HepG2 (cell line): ENCODE measurements around the gene ANKLE1. TPM values are rescaled to one million over a fixed set of nuclear protein-coding genes. Genes with fewer than 3 reads are reported as not detected.

ENCODE experiments used
- ATAC-seq: fragments of 200-7000 bp; cut with Tn5 transposase; 3 replicates; pipeline ENCODE4 v1.9.1; 2020; ENCODE audit warnings: mild to moderate bottlenecking, moderate library complexity
- BruUV-seq: library from RNA; stranded (reverse); fragments of 400-500 nt; replicated peaks from 2 replicates; lab custom pipeline; 2021; lab: Mats Ljungman, UMichigan
- CTCF ChIA-PET: fragments of 300-600 bp; formaldehyde crosslinking; extraction: SDS; loops from one replicate; lab custom pipeline; 2021; ENCODE audit warnings: low total read pairs, inconsistent platforms, low intra/inter-chr PET ratio; lab: Yijun Ruan, JAX
- POLR2A ChIA-PET: fragments of 350-600 bp; sonication (Branson Sonifier 250); formaldehyde crosslinking; loops from one replicate; lab custom pipeline; 2020; ENCODE audit warnings: antibody characterized with exemption, inconsistent platforms; lab: Yijun Ruan, JAX
- DNase-seq: peaks from one replicate; pipeline ENCODE4 v3.0.0-alpha.2; 2015; ENCODE audit warnings: low spot score
- FAIRE-seq: peaks from 3 replicates; lab custom pipeline; 2011; peaks lifted over from hg19 to GRCh38; lab: Jason Lieb, UNC
- H2AFZ ChIP-seq: one replicate; pipeline ENCODE4 v1.6.1; 2011; ENCODE audit warnings: low read length, inconsistent platforms
- H3K27ac ChIP-seq: fragments of 300-600 bp; 3 replicates; pipeline ENCODE4 v1.8.0; 2011; ENCODE audit warnings: mixed run types, mild to moderate bottlenecking, mixed read lengths, low read length, inconsistent platforms; ENCODE audit not compliant: insufficient read depth; ENCODE audit errors: extremely low read length
- H3K27me3 ChIP-seq, 2 experiments: fragments of 200-600 bp in 1 of 2; 2 replicates in 1 of 2; 3 replicates in 1 of 2; pipeline versions ENCODE4 v1.6.0 to v1.8.0; 2011; ENCODE audit warnings: low read length in 2 of 2, mild to moderate bottlenecking in 2 of 2, moderate library complexity in 2 of 2, inconsistent platforms in 1 of 2; ENCODE audit not compliant: insufficient read depth in 2 of 2, control insufficient read depth in 1 of 2
- H3K36me3 ChIP-seq, 2 experiments: fragments of 200-600 bp in 1 of 2; replicated peaks in 1 of 2; 2 replicates in 1 of 2; 3 replicates in 1 of 2; pipeline versions ENCODE4 v1.5.1 to v1.8.0; 2011; ENCODE audit warnings: low read length in 2 of 2, inconsistent platforms in 1 of 2; ENCODE audit not compliant: insufficient read depth in 2 of 2, control insufficient read depth in 1 of 2
- H3K4me1 ChIP-seq: 2 replicates; pipeline ENCODE4 v1.5.1; 2012; ENCODE audit warnings: low read length, inconsistent platforms; ENCODE audit not compliant: insufficient read depth
- H3K4me2 ChIP-seq: 2 replicates; pipeline ENCODE4 v1.6.0; 2011; ENCODE audit warnings: low read depth, low read length, inconsistent platforms
- H3K4me3 ChIP-seq, 3 experiments: fragments of 200-600 bp in 1 of 3; sonication (generic), shearing (Covaris generic) in 1 of 3; replicated peaks in 1 of 3; 2 replicates each; pipeline ENCODE4 v1.5.1; 2011 to 2016; ENCODE audit warnings: low read length in 3 of 3, inconsistent platforms in 2 of 3, low read depth in 2 of 3, mild to moderate bottlenecking in 2 of 3, control low read depth in 1 of 3, mixed read lengths in 1 of 3; ENCODE audit not compliant: insufficient read depth in 1 of 3
- H3K79me2 ChIP-seq: one replicate; pipeline ENCODE4 v1.6.1; 2011; ENCODE audit warnings: low read length, inconsistent platforms; ENCODE audit not compliant: insufficient read depth
- H3K9ac ChIP-seq: 2 replicates; pipeline ENCODE4 v1.6.0; 2011; ENCODE audit warnings: mild to moderate bottlenecking, low read depth, low read length, inconsistent platforms; ENCODE audit not compliant: insufficient read depth
- H3K9me3 ChIP-seq: 2 replicates; pipeline ENCODE4 v1.5.1; 2012; ENCODE audit warnings: mild to moderate bottlenecking, low read length
- H4K20me1 ChIP-seq: 2 replicates; pipeline ENCODE4 v1.6.0; 2011; ENCODE audit warnings: inconsistent platforms, mild to moderate bottlenecking, low read length, moderate library complexity; ENCODE audit not compliant: insufficient read depth
- BRF2 ChIP-seq: sonication (generic); formaldehyde crosslinking; IDR thresholded peaks from 2 replicates; pipeline ENCODE4 v1.8.1; 2022; ENCODE audit warnings: mild to moderate bottlenecking, missing genetic modification reagents
- CEBPZ ChIP-seq: IDR thresholded peaks from 2 replicates; pipeline ENCODE4 v1.6.1; 2012; ENCODE audit warnings: low read length, improper control_type of control experiment
- GTF3A ChIP-seq: sonication (generic); formaldehyde crosslinking; conservative IDR thresholded peaks from 2 replicates; pipeline ENCODE4 v1.4.0; 2020; ENCODE audit warnings: mild to moderate bottlenecking, missing genetic modification reagents
- JARID2 ChIP-seq: sonication (generic); formaldehyde crosslinking; IDR thresholded peaks from 2 replicates; pipeline ENCODE4 v1.8.1; 2023; ENCODE audit warnings: missing genetic modification reagents, inconsistent platforms; ENCODE audit not compliant: insufficient replicate concordance
- SALL1 ChIP-seq: sonication (generic); formaldehyde crosslinking; IDR thresholded peaks from 2 replicates; pipeline ENCODE4 v1.8.0; 2022; ENCODE audit warnings: mild to moderate bottlenecking, missing genetic modification reagents
- SP5 ChIP-seq: IDR thresholded peaks from 2 replicates; pipeline ENCODE4 v1.6.1; 2016; ENCODE audit warnings: low read depth, borderline replicate concordance
- SSRP1 ChIP-seq: IDR thresholded peaks from 2 replicates; pipeline ENCODE4 v1.6.1; 2016; ENCODE audit warnings: control low read depth
- ZBTB1 ChIP-seq: sonication (generic); formaldehyde crosslinking; IDR thresholded peaks from 2 replicates; pipeline ENCODE4 v1.4.0; 2020; ENCODE audit warnings: missing genetic modification reagents, borderline replicate concordance
- ZBTB33 ChIP-seq: sonication (generic); formaldehyde crosslinking; IDR thresholded peaks from 2 replicates; pipeline ENCODE4 v1.4.0; 2020; ENCODE audit warnings: missing genetic modification reagents
- ZFX ChIP-seq: sonication (generic); formaldehyde crosslinking; IDR thresholded peaks from 2 replicates; pipeline ENCODE4 v1.4.0; 2020; ENCODE audit warnings: mild to moderate bottlenecking, low read depth, missing genetic modification reagents, moderate library complexity
- ZNF18 ChIP-seq: sonication (generic); formaldehyde crosslinking; IDR thresholded peaks from 2 replicates; pipeline ENCODE4 v1.8.0; 2022; ENCODE audit warnings: mild to moderate bottlenecking, missing genetic modification reagents; ENCODE audit not compliant: insufficient replicate concordance
- ZNF207 ChIP-seq: fragments of 450-650 bp; IDR thresholded peaks from 2 replicates; pipeline ENCODE4 v1.6.1; 2016; ENCODE audit warnings: antibody characterized with exemption, borderline replicate concordance
- ZNF383 ChIP-seq: sonication (generic); formaldehyde crosslinking; IDR thresholded peaks from 2 replicates; pipeline ENCODE4 v1.4.0; 2020; ENCODE audit warnings: missing genetic modification reagents, mild to moderate bottlenecking, borderline replicate concordance
- ZNF776 ChIP-seq: sonication (generic); formaldehyde crosslinking; IDR thresholded peaks from 2 replicates; pipeline ENCODE4 v1.4.0; 2020; ENCODE audit warnings: mild to moderate bottlenecking, missing genetic modification reagents
- WGBS: methylation state at CpG from one replicate; pipeline ENCODE4 v1.1.6; 2017; ENCODE audit warnings: low lambda C conversion rate; 5-methylcytosine and 5-hydroxymethylcytosine counted together
- in situ Hi-C: cut with HindIII; loops from 2 replicates; pipeline ENCODE4 v1.10.0; 2017; ENCODE audit warnings: low pct_unique_long_range_greater_than_20kb; ENCODE audit not compliant: extremely low pct_ligation_motif_present
- intact Hi-C: fragments of 100-400 bp; cut with micrococcal nuclease; formaldehyde crosslinking; loops from one replicate; pipeline ENCODE4 v1.10.0; 2022; ENCODE audit not compliant: unreplicated experiment
- polyA plus RNA-seq, 8 experiments: library from polyadenylated mRNA; depleted of rRNA in 3 of 8; stranded (reverse) in 7 of 8; unstranded in 1 of 8; fragments of >200 nt; fragmentation: Illumina TruSeq in 4 of 8; extraction: Trizol in 4 of 8; gene quantifications; 2 replicates each; pipeline versions ENCODE4 v1.2.1 to v1.2.3, GENCODE V29; 2011 to 2016; ENCODE audit warnings: low read depth in 4 of 8, missing spikeins in 1 of 8, mixed read lengths in 1 of 8; ENCODE audit not compliant: insufficient read depth in 1 of 8
- total RNA-seq, 5 experiments: library from RNA; depleted of rRNA; stranded (reverse); fragments of >200 nt; fragmentation: Illumina TruSeq; extraction: Trizol; gene quantifications; 2 replicates each; pipeline ENCODE4 v1.2.3, GENCODE V29; 2016; ENCODE audit warnings: low read depth in 1 of 5

ANKLE1 gene
- total and polyA plus RNA-seq, 2 of the 13 experiments (the other 11 are each of a cell fraction or from before 2014, with no cell fraction given), result 0.69 to 1.5 TPM

GRCh38 chr19:17266975-17267788 is 14.5 kb upstream of the ANKLE1 start, which contains the start of gene BABAM1 (continued):
- peak; percentile 47; the same call in 1 of the 2 replicates for TF ChIP-seq ZFX
- TF ChIP-seq ZNF18 (CRISPR knock-in tag), result no peak
- peak; percentile 41 for TF ChIP-seq SALL1
- TF ChIP-seq ZBTB33 (CRISPR knock-in tag), result no peak
- TF ChIP-seq SP5 (CRISPR knock-in tag), result peak; percentile 53; the same call in 1 of the 2 replicates

- H3K36me3 ChIP-seq, result peaks cover 3 to 19% of the 10 kb centered on the region in 2 experiments; a peak in 3 of 5 replicates
- ChIA-PET CTCF (no interaction called here), POLR2A (interaction anchor here (0.6 to 2.4 kb wide), 7 partner anchors 11 to 137 kb away, joined by 3 to 40 read pairs (median 6); partner anchors contain the start of genes BST2, NR2F6, OCEL1 and USE1)
- no peak overlapping the region for H3K9ac ChIP-seq
- peak overlapping the region; percentile 91 for H3K4me2 ChIP-seq
- FAIRE-seq (no peak), DNase-seq (no peak), ATAC-seq (no peak)
- no peak overlapping the region for H2AFZ ChIP-seq
- intact Hi-C loops (loop anchor here (5.0 kb wide), 1 partner anchor 41 kb away; the partner anchor contains the start of gene OCEL1), in situ Hi-C loops (no loop called here)
- H3K79me2 ChIP-seq, result peaks cover 13% of the 10 kb centered on the region
- peaks cover 0 to 6% of the 10 kb centered on the region in 2 experiments; a peak in 2 of 5 replicates for H3K27me3 ChIP-seq
- no TSS peak for BruUV-seq
- no peaks in the 10 kb centered on the region for H3K9me3 ChIP-seq
- no peak overlapping the region for H3K27ac ChIP-seq
- H3K4me1 ChIP-seq, result peaks cover 25% of the 10 kb centered on the region
- 98% methylated on average over 6 of the region's 13 CpGs for WGBS
- no peaks in the 10 kb centered on the region for H4K20me1 ChIP-seq
- H3K4me3 ChIP-seq, result no peak overlapping the region
- TF ChIP-seq ZBTB1 (CRISPR knock-in tag), result no peak
- TF ChIP-seq CEBPZ, result no peak
- no peak for TF ChIP-seq JARID2 (CRISPR knock-in tag)
- no peak for TF ChIP-seq GTF3A (CRISPR knock-in tag)
- TF ChIP-seq SSRP1 (CRISPR knock-in tag), result no peak
- no peak for TF ChIP-seq ZNF383
- TF ChIP-seq ZNF776 (CRISPR knock-in tag), result no peak
- no peak for TF ChIP-seq ZNF207
- no peak for TF ChIP-seq BRF2
These were observed 12.9 kb upstream of the ANKLE1 start for GRCh38 chr19:17268754-17269153.
